ENCODE data around the gene MISP.

The MISP gene

DNA sequence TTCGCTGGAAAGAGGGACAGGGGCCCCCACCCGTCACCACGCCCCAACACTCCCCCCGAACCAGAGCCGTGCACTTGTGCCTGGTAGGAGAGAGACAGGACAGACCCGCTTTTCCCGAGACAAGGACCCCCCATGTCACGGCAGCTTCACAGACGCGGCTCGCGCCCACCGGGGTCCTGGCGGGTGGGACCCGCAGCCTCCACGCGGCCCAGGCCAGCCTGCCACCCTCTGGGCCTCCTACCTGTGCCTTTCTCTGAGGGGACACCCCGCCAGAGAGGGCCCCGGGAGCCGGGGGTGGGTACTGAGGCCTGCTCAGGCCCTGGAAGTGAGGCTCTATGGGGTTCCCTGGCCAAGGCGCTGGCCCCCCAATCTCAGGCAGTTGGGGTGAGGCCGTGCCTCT, 4.0 kb upstream of the MISP start:
- Histone ChIP-seq H4K20me1 (ENCODE audit: insufficient read depth, low read length) (no peaks in the 10 kb centered on the region), H2AFZ (ENCODE audit: low read depth, low read length) (no peak overlapping the region), H3K27me3 (ENCODE audit: insufficient read depth, low read length, poor library complexity) (no peaks in the 10 kb centered on the region), H3K4me1 (ENCODE audit: insufficient read depth, low read length) (no peaks in the 10 kb centered on the region), H3K9me3 (ENCODE audit: insufficient read depth, low read length, severe bottlenecking) (peaks cover 9% of the 10 kb centered on the region), H3K9ac (ENCODE audit: low read depth, low read length) (no peak overlapping the region), H3K4me3 (ENCODE audit: low read depth in 1 of 2, low read length in 2 of 2) (no peak overlapping the region), H3K79me2 (ENCODE audit: insufficient read depth, low read length) (no peaks in the 10 kb centered on the region), H3K27ac (ENCODE audit: low read length) (no peak overlapping the region), H3K4me2 (ENCODE audit: insufficient read depth, low read length) (no peak overlapping the region), H3K36me3 (ENCODE audit: insufficient read depth, low read length) (no peaks in the 10 kb centered on the region)
- no peak for ATAC-seq (ENCODE audit: insufficient read depth, low read depth)
- DNase-seq: no peak
- TF ChIP-seq EZH2 (IDR thresholded peaks at IDR 0.05; ENCODE audit: borderline replicate concordance, low read depth, low read length, severe bottlenecking): no peak
- TF ChIP-seq CTCF (IDR thresholded peaks at IDR 0.05; ENCODE audit: borderline replicate concordance, extremely low read depth, low read length, poor library complexity, severe bottlenecking): no peak

GRCh38 chr19:747432-748273, 3.3 kb upstream of the MISP start:
- no peak overlapping the region for H2AFZ ChIP-seq (ENCODE audit: low read depth, low read length)
- H3K4me1 ChIP-seq (ENCODE audit: insufficient read depth, low read length): no peaks in the 10 kb centered on the region
- no peak overlapping the region for H3K27ac ChIP-seq (ENCODE audit: low read length)
- H3K79me2 ChIP-seq (ENCODE audit: insufficient read depth, low read length): no peaks in the 10 kb centered on the region
- TF ChIP-seq CTCF (IDR thresholded peaks at IDR 0.05; ENCODE audit: borderline replicate concordance, extremely low read depth, low read length, poor library complexity, severe bottlenecking): no peak
- TF ChIP-seq EZH2 (IDR thresholded peaks at IDR 0.05; ENCODE audit: borderline replicate concordance, low read depth, low read length, severe bottlenecking): no peak
- ATAC-seq (ENCODE audit: insufficient read depth, low read depth) (no peak), DNase-seq (no peak)
- no peaks in the 10 kb centered on the region for H4K20me1 ChIP-seq (ENCODE audit: insufficient read depth, low read length)
- H3K4me3 ChIP-seq (ENCODE audit: low read depth in 1 of 2, low read length in 2 of 2): no peak overlapping the region
- H3K4me2 ChIP-seq (ENCODE audit: insufficient read depth, low read length): no peak overlapping the region
- H3K9ac ChIP-seq (ENCODE audit: low read depth, low read length): no peak overlapping the region
- H3K9me3 ChIP-seq (ENCODE audit: insufficient read depth, low read length, severe bottlenecking): peaks cover 9% of the 10 kb centered on the region
- H3K36me3 ChIP-seq (ENCODE audit: insufficient read depth, low read length): no peaks in the 10 kb centered on the region
- no peaks in the 10 kb centered on the region for H3K27me3 ChIP-seq (ENCODE audit: insufficient read depth, low read length, poor library complexity)

DNA sequence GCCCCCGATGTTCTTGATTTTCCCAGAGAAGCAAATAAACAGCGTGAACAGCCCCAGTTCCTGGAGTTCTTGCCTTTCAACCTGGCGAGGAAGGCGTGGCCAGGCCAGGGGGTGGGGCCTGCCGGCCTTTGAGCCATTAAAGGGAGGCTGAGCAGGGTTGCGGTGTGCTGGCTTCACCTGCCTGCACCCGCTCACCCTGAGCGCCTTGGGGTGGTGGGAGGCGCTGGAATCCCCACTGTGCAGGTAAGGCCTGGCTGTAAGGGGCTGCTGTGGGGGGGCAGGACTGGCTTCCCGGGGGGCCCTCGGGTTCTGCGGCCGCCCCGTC, 2.7 kb upstream of the MISP start:
- no peak for DNase-seq
- Histone ChIP-seq H3K4me3 (ENCODE audit: low read depth in 1 of 2, low read length in 2 of 2) (no peak overlapping the region), H4K20me1 (ENCODE audit: insufficient read depth, low read length) (no peaks in the 10 kb centered on the region), H3K36me3 (ENCODE audit: insufficient read depth, low read length) (no peaks in the 10 kb centered on the region), H3K79me2 (ENCODE audit: insufficient read depth, low read length) (no peaks in the 10 kb centered on the region), H3K9me3 (ENCODE audit: insufficient read depth, low read length, severe bottlenecking) (peaks cover 9% of the 10 kb centered on the region), H3K9ac (ENCODE audit: low read depth, low read length) (no peak overlapping the region), H3K27ac (ENCODE audit: low read length) (no peak overlapping the region), H3K4me1 (ENCODE audit: insufficient read depth, low read length) (no peaks in the 10 kb centered on the region), H3K4me2 (ENCODE audit: insufficient read depth, low read length) (no peak overlapping the region), H2AFZ (ENCODE audit: low read depth, low read length) (no peak overlapping the region), H3K27me3 (ENCODE audit: insufficient read depth, low read length, poor library complexity) (no peaks in the 10 kb centered on the region)
- no peak for ATAC-seq (ENCODE audit: insufficient read depth, low read depth)
- TF ChIP-seq CTCF (IDR thresholded peaks at IDR 0.05; ENCODE audit: borderline replicate concordance, extremely low read depth, low read length, poor library complexity, severe bottlenecking): no peak
- no peak for TF ChIP-seq EZH2 (IDR thresholded peaks at IDR 0.05; ENCODE audit: borderline replicate concordance, low read depth, low read length, severe bottlenecking)

All from DND-41 (cell line).